Measurements from ENCODE around the gene HARBI1. TPM values are rescaled to one million over a fixed set of nuclear protein-coding genes. Genes with fewer than 3 reads are reported as not detected.

HARBI1 gene
- total and polyA plus RNA-seq, 9 of the 15 experiments (the other 6 are each of a cell fraction or from before 2014, with no cell fraction given) = 3.5 to 8.4 (median 5.5) TPM

DNA sequence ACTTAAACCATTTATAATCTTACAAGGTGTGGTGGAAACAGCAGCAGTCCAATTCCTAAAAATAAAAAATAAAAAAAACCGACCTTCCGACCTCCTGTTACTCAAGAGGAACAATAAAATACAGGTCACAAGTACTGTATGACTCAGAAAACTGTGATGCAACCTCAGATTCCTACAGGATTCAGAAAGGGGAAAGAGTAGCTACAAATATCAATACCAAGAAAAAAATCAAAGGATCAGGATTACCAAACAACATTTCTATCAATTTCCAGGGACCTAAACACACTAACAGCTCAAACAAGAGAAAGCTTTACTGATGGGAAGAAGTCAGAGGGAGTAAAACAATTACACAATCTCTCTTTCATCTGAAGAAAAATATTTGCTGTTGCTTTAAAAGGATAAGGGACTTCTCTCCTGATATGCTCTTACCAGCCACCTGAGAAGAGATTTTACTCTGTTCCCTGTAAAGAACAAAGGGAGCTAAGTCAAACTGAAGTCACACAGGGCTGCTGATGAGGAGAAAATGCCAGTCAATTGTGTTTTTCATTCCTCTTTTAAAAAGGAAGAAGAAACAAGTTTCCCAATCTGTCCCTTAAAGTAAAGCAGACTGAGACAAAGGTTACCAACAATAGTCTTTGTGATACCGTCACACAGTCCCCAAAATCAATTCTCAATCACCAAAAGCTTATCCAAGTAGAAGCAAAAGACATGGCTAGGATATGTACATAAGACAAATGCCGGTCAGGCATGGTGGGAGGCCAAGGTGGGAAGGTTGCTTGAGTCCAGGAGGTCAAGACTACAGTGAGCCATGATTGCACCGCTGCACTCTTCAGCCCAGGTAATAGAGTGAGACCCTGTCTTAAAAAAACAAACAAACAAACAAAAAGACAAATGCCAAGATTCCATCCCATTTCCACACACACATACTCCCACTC is 62.5 kb downstream of the HARBI1 start (continued):
- TF ChIP-seq SREBF2 (CRISPR knock-in tag; IDR thresholded peaks at IDR 0.05) = no peak
- TF ChIP-seq, protein P1, sequence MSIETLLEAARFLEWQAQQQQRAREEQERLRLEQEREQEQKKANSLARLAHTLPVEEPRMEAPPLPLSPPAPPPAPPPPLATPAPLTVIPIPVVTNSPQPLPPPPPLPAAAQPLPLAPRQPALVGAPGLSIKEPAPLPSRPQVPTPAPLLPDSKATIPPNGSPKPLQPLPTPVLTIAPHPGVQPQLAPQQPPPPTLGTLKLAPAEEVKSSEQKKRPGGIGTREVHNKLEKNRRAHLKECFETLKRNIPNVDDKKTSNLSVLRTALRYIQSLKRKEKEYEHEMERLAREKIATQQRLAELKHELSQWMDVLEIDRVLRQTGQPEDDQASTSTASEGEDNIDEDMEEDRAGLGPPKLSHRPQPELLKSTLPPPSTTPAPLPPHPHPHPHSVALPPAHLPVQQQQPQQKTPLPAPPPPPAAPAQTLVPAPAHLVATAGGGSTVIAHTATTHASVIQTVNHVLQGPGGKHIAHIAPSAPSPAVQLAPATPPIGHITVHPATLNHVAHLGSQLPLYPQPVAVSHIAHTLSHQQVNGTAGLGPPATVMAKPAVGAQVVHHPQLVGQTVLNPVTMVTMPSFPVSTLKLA (conservative IDR thresholded peaks at IDR 0.05) = no peak
- TF ChIP-seq CBFB (CRISPR knock-in tag; IDR thresholded peaks at IDR 0.05) = no peak
- no peak for TF ChIP-seq ZNF316 (IDR thresholded peaks at IDR 0.05)
- TF ChIP-seq, protein P2, sequence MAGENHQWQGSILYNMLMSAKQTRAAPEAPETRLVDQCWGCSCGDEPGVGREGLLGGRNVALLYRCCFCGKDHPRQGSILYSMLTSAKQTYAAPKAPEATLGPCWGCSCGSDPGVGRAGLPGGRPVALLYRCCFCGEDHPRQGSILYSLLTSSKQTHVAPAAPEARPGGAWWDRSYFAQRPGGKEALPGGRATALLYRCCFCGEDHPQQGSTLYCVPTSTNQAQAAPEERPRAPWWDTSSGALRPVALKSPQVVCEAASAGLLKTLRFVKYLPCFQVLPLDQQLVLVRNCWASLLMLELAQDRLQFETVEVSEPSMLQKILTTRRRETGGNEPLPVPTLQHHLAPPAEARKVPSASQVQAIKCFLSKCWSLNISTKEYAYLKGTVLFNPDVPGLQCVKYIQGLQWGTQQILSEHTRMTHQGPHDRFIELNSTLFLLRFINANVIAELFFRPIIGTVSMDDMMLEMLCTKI (IDR thresholded peaks at IDR 0.05; ENCODE audit: partially characterized antibody) = no peak
- no peak for TF ChIP-seq ZNF134 (CRISPR knock-in tag; conservative IDR thresholded peaks at IDR 0.05)
- TF ChIP-seq HDAC1 (IDR thresholded peaks at IDR 0.05) = 0 out of 4 replicates have a peak, but pooled peaks of 1 of the 2 experiments have one; percentile 55
- no peak for TF ChIP-seq C11orf30 (IDR thresholded peaks at IDR 0.05; ENCODE audit: low read depth)
- no peak for TF ChIP-seq NR4A1 (CRISPR knock-in tag; IDR thresholded peaks at IDR 0.05)
- no peak for TF ChIP-seq NR4A1 (tag; IDR thresholded peaks at IDR 0.05)
- peak; percentile 97 for TF ChIP-seq CEBPB (tag; IDR thresholded peaks at IDR 0.05)
- TF ChIP-seq MCM7 (IDR thresholded peaks at IDR 0.05) = no peak
- no peak for TF ChIP-seq ELF1 (tag; IDR thresholded peaks at IDR 0.05)
- TF ChIP-seq, protein P3, sequence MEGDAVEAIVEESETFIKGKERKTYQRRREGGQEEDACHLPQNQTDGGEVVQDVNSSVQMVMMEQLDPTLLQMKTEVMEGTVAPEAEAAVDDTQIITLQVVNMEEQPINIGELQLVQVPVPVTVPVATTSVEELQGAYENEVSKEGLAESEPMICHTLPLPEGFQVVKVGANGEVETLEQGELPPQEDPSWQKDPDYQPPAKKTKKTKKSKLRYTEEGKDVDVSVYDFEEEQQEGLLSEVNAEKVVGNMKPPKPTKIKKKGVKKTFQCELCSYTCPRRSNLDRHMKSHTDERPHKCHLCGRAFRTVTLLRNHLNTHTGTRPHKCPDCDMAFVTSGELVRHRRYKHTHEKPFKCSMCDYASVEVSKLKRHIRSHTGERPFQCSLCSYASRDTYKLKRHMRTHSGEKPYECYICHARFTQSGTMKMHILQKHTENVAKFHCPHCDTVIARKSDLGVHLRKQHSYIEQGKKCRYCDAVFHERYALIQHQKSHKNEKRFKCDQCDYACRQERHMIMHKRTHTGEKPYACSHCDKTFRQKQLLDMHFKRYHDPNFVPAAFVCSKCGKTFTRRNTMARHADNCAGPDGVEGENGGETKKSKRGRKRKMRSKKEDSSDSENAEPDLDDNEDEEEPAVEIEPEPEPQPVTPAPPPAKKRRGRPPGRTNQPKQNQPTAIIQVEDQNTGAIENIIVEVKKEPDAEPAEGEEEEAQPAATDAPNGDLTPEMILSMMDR (IDR thresholded peaks at IDR 0.05 in 2 of 3, conservative IDR thresholded peaks at IDR 0.05 in 1 of 3; ENCODE audit: insufficient read depth in 2 of 3, low read depth in 1 of 3, low read length in 3 of 3) = no peak
- peak; percentile 64; the same call in 1 of the 2 replicates for TF ChIP-seq ZNF175 (CRISPR knock-in tag; IDR thresholded peaks at IDR 0.05; ENCODE audit: low read depth)
- no peak for TF ChIP-seq MTA3 (IDR thresholded peaks at IDR 0.05; ENCODE audit: borderline replicate concordance)
- TF ChIP-seq, protein P4, sequence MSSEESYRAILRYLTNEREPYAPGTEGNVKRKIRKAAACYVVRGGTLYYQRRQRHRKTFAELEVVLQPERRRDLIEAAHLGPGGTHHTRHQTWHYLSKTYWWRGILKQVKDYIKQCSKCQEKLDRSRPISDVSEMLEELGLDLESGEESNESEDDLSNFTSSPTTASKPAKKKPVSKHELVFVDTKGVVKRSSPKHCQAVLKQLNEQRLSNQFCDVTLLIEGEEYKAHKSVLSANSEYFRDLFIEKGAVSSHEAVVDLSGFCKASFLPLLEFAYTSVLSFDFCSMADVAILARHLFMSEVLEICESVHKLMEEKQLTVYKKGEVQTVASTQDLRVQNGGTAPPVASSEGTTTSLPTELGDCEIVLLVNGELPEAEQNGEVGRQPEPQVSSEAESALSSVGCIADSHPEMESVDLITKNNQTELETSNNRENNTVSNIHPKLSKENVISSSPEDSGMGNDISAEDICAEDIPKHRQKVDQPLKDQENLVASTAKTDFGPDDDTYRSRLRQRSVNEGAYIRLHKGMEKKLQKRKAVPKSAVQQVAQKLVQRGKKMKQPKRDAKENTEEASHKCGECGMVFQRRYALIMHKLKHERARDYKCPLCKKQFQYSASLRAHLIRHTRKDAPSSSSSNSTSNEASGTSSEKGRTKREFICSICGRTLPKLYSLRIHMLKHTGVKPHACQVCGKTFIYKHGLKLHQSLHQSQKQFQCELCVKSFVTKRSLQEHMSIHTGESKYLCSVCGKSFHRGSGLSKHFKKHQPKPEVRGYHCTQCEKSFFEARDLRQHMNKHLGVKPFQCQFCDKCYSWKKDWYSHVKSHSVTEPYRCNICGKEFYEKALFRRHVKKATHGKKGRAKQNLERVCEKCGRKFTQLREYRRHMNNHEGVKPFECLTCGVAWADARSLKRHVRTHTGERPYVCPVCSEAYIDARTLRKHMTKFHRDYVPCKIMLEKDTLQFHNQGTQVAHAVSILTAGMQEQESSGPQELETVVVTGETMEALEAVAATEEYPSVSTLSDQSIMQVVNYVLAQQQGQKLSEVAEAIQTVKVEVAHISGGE (CRISPR knock-in tag; IDR thresholded peaks at IDR 0.05) = no peak
- TF ChIP-seq MEF2D (tag; conservative IDR thresholded peaks at IDR 0.05; ENCODE audit: low read depth) = no peak
- no peak for TF ChIP-seq ZNF282 (CRISPR knock-in tag; IDR thresholded peaks at IDR 0.05)
- TF ChIP-seq RFX1 (IDR thresholded peaks at IDR 0.05) = no peak

All from K562 (cell line).